Forelimb muscle (tissue), 1 donor: ENCODE measurements around the gene VSIG8. TPM values are rescaled to one million over a fixed set of nuclear protein-coding genes. Genes with fewer than 3 reads are reported as not detected.

Experiments used
- DNase-seq: peaks from one replicate; pipeline ENCODE4 v3.0.0-alpha.2; 2013; ENCODE audit warnings: low read depth
- polyA plus RNA-seq: library from polyadenylated mRNA; unstranded; fragments of 120-200 nt; gene quantifications from one replicate; pipeline ENCODE4 v1.2.1, GENCODE V29; 2013; ENCODE audit not compliant: insufficient read length

VSIG8 gene
- polyA plus RNA-seq, 1 donor, result not detected

- DNase-seq, result no peak
Observed at GRCh38 chr1:159883134-159883533, 20.7 kb upstream of the VSIG8 start.

GRCh38 chr1:159882527-159882862 lies 20.0 kb upstream of the VSIG8 start:
- no peak for DNase-seq

GRCh38 chr1:159881622-159882526 lies 19.4 kb upstream of the VSIG8 start:
- DNase-seq, result no peak

GRCh38 chr1:159880430-159880829 lies 18.0 kb upstream of the VSIG8 start:
- no peak for DNase-seq

- DNase-seq, result no peak
Observed at GRCh38 chr1:159879977-159880376, 17.5 kb upstream of the VSIG8 start.

GRCh38 chr1:159879136-159879535 lies 16.7 kb upstream of the VSIG8 start:
- no peak for DNase-seq

- DNase-seq, result no peak
Observed at GRCh38 chr1:159877695-159878444, 15.4 kb upstream of the VSIG8 start.

GRCh38 chr1:159873530-159874143 lies 11.2 kb upstream of the VSIG8 start:
- DNase-seq, result no peak

GRCh38 chr1:159872891-159873290 lies 10.4 kb upstream of the VSIG8 start:
- no peak for DNase-seq

- DNase-seq, result no peak
Observed at GRCh38 chr1:159870704-159871103, 8.2 kb upstream of the VSIG8 start.

- no peak for DNase-seq
Observed at GRCh38 chr1:159869607-159870006, 7.2 kb upstream of the VSIG8 start.

GRCh38 chr1:159869173-159869572 lies 6.7 kb upstream of the VSIG8 start:
- no peak for DNase-seq

- no peak for DNase-seq
Observed at GRCh38 chr1:159868766-159869165, 6.3 kb upstream of the VSIG8 start.

GRCh38 chr1:159867664-159868026 lies 5.2 kb upstream of the VSIG8 start:
- no peak for DNase-seq

GRCh38 chr1:159866905-159867663 lies 4.6 kb upstream of the VSIG8 start:
- DNase-seq, result no peak

- no peak for DNase-seq
Observed at GRCh38 chr1:159866066-159866465, 3.6 kb upstream of the VSIG8 start.

- no peak for DNase-seq
Observed at GRCh38 chr1:159864262-159864661, 1.8 kb upstream of the VSIG8 start.

- no peak for DNase-seq
Observed at GRCh38 chr1:159862031-159862430, 426 bp downstream of the VSIG8 start.

GRCh38 chr1:159861218-159861617 lies 1.2 kb downstream of the VSIG8 start:
- DNase-seq, result no peak

- no peak for DNase-seq
Observed at GRCh38 chr1:159860456-159860855, 2.0 kb downstream of the VSIG8 start.

- DNase-seq, result no peak
Observed at GRCh38 chr1:159859767-159860322, 2.6 kb downstream of the VSIG8 start.

GRCh38 chr1:159857889-159858288 lies 4.6 kb downstream of the VSIG8 start:
- no peak for DNase-seq
